ENCODE data around the gene MMP10.
"Not testable (repeated sequence)": the region's sequence is repeated elsewhere in the genome, so short reads cannot be mapped to it uniquely, and the experiment has no call there.

MMP10 gene

GRCh38 chr11:102783016-102783415 is 2.6 kb upstream of the MMP10 start:
- no peak for DNase-seq

- no peak for DNase-seq
These were observed 1.2 kb upstream of the MMP10 start for GRCh38 chr11:102781676-102782075.

GRCh38 chr11:102776454-102776853 is 4.0 kb downstream of the MMP10 start:
- DNase-seq, result no peak

- DNase-seq, result no peak
These were observed 7.0 kb downstream of the MMP10 start for GRCh38 chr11:102773386-102773785.

GRCh38 chr11:102771351-102771750 is 9.1 kb downstream of the MMP10 start:
- DNase-seq, result no peak

GRCh38 chr11:102770191-102770590 is 10.2 kb downstream of the MMP10 start:
- no peak for DNase-seq

- DNase-seq, result no peak
These were observed 12.6 kb downstream of the MMP10 start for GRCh38 chr11:102767800-102768199.

GRCh38 chr11:102763440-102763839 is 17.0 kb downstream of the MMP10 start:
- no peak for DNase-seq

- no peak for DNase-seq
These were observed 18.1 kb downstream of the MMP10 start for GRCh38 chr11:102762361-102762767.

- no peak for DNase-seq
These were observed 18.7 kb downstream of the MMP10 start for GRCh38 chr11:102761646-102762238.

- DNase-seq, result no peak
These were observed 19.9 kb downstream of the MMP10 start for GRCh38 chr11:102760344-102761035.

GRCh38 chr11:102757823-102758549 is 22.4 kb downstream of the MMP10 start:
- DNase-seq, result no peak

GRCh38 chr11:102753267-102753666 is 27.2 kb downstream of the MMP10 start:
- no peak for DNase-seq

GRCh38 chr11:102751673-102752072 is 28.8 kb downstream of the MMP10 start:
- no peak for DNase-seq

GRCh38 chr11:102749101-102749722 is 31.2 kb downstream of the MMP10 start:
- no peak for DNase-seq

- not testable (repeated sequence) for DNase-seq
These were observed 33.5 kb downstream of the MMP10 start for GRCh38 chr11:102746746-102747578.

GRCh38 chr11:102734650-102735049 is 45.8 kb downstream of the MMP10 start:
- no peak for DNase-seq

GRCh38 chr11:102733232-102733875 is 47.1 kb downstream of the MMP10 start:
- DNase-seq, result peak in 1 of 2 experiments; percentile 16

GRCh38 chr11:102730944-102731343 is 49.5 kb downstream of the MMP10 start:
- not testable (repeated sequence) for DNase-seq

- no peak for DNase-seq
These were observed 50.3 kb downstream of the MMP10 start for GRCh38 chr11:102729849-102730815.

- DNase-seq, result no peak
These were observed 52.5 kb downstream of the MMP10 start for GRCh38 chr11:102727890-102728289.
